Keratinocyte (primary cell): Measurements from ENCODE around the gene GGTLC1.

Experiments used
- EZH2 ChIP-seq: IDR thresholded peaks from one replicate; pipeline ENCODE4 v1.6.1; 2012; ENCODE audit warnings: inconsistent platforms, mild to moderate bottlenecking, low read length, moderate library complexity
- TF ChIP-seq, protein P1 (sequence below), 3 experiments: IDR thresholded peaks in 1 of 3; conservative IDR thresholded peaks in 1 of 3; optimal IDR thresholded peaks in 1 of 3; 2 replicates in 2 of 3; 3 replicates in 1 of 3; pipeline versions ENCODE3 to v1.5.1; 2011; ENCODE audit warnings: low read length in 3 of 3, mild to moderate bottlenecking in 3 of 3, moderate library complexity in 2 of 3, control low read depth in 1 of 3, inconsistent platforms in 1 of 3; ENCODE audit not compliant: insufficient read depth in 2 of 3; ENCODE audit errors: extremely low read depth in 1 of 3

DNA sequence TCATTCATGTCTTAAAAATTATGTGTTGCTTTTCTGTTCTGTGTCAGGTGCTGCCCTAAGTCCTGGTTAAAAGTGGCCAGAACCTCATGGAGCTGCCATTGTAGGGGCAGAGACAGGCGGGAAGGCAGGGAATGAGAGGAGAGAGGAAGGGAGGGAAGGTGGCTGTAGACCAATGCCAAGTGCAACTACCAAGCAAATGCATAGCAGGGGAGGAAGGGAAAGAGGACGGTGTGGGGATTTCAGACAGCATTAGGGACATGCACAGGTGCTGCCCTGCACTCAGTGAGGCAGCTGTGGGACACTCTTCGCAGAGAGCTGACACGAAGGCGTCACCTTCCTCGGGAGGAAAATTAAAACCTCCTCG, 21.0 kb downstream of the GGTLC1 start:
- TF ChIP-seq, protein P1, sequence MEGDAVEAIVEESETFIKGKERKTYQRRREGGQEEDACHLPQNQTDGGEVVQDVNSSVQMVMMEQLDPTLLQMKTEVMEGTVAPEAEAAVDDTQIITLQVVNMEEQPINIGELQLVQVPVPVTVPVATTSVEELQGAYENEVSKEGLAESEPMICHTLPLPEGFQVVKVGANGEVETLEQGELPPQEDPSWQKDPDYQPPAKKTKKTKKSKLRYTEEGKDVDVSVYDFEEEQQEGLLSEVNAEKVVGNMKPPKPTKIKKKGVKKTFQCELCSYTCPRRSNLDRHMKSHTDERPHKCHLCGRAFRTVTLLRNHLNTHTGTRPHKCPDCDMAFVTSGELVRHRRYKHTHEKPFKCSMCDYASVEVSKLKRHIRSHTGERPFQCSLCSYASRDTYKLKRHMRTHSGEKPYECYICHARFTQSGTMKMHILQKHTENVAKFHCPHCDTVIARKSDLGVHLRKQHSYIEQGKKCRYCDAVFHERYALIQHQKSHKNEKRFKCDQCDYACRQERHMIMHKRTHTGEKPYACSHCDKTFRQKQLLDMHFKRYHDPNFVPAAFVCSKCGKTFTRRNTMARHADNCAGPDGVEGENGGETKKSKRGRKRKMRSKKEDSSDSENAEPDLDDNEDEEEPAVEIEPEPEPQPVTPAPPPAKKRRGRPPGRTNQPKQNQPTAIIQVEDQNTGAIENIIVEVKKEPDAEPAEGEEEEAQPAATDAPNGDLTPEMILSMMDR (optimal IDR thresholded peaks at IDR 0.05 in 1 of 3, IDR thresholded peaks at IDR 0.05 in 1 of 3, conservative IDR thresholded peaks at IDR 0.05 in 1 of 3; ENCODE audit: extremely low read depth in 1 of 3, insufficient read depth in 2 of 3, low read length in 3 of 3), result no peak
- no peak for TF ChIP-seq EZH2
